Measurements from ENCODE around the gene KCNT1.

The KCNT1 gene

DNA sequence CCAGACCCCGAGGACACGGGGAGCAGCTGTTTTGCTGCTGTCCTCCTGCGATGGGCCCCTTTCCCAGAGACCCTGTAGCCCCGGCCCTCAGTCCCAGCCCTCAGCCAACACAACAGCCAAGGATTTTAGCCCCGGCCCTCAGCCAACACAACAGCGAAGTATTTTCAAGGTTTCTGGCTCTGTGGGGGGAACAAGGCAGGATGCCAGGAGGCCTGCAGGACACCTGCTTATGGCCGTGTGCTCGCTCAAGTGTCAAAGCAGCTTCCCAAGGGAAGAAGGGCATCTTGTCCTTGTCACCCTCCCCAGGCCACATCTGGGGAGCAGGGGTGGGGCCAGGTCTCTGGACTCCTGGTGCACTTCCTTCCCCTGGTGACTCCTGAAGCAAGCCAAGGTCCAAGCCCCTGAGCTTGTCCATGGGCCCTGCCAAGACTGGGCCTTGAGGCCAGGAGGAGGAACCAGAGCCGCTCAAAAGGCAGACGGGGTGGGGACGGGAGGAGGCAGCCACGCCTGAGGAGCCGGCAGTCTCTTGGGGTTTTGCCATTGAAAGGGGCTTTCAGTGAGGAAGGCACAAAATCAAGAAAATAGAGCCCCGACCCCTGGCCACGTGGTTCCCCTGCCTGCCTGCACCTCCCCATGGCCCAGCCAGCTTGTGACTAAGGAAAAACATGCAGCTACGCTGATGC is 10.8 kb downstream of the KCNT1 start:
- H3K9me3 ChIP-seq (ENCODE audit: control insufficient read depth, insufficient read depth, low read length) = no peaks in the 10 kb centered on the region

DNA sequence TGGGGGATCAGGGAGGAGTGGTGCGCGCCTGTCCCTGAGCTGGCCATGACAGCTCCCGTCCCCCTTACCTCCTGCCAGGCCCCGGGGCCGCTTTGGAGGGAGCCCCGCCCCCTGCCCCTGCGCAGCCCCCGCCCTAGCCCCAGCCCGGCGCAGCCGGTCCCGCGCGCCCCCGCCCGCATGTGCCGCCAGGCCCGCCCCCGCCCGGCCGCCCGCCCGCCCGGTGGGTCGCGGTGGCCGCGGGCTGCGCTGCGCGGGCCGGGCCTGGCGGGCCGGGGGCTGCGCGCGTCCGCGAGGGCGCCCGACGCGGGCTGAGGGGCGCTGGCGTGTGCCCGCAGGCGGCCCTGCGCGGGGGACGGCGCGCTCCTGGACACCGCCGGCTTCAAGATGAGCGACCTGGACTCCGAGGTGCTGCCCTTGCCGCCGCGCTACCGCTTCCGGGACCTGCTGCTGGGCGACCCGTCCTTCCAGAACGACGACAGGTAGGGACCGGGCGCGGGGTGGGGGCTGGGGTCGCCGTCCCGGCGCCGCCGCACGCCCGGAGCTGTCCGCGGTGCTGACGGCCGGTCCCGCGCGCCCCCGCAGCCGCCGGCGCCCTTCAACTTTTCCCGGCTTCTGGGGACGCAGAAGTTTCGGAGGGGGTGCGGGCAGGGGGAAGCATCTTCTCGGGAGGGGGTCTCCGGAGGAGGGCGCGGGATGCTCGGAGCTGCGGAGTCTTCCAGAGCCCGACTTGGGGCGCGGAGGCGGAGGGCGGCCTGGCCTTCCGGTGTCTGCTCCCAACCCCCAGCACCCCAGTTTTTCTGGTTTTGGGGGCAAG is 12.5 kb downstream of the KCNT1 start:
- Histone ChIP-seq H3F3A (ENCODE audit: control insufficient read depth, insufficient read depth) (no peaks in the 10 kb centered on the region), H3K36me3 (ENCODE audit: control insufficient read depth, low read length) (no peaks in the 10 kb centered on the region), H3K79me2 (ENCODE audit: control insufficient read depth, low read length) (no peaks in the 10 kb centered on the region), H3K27me3 (ENCODE audit: control insufficient read depth, low read length) (peaks cover 3% of the 10 kb centered on the region; the same call in 1 of the 2 replicates), H3K4me2 (ENCODE audit: low read length) (no peak overlapping the region), H3K4me3 (ENCODE audit: low read length) (no peak overlapping the region), H4K20me1 (ENCODE audit: control insufficient read depth, insufficient read depth, low read depth, low read length) (no peaks in the 10 kb centered on the region), H3K27ac (ENCODE audit: low read depth, low read length) (no peak overlapping the region), H3K4me1 (ENCODE audit: control insufficient read depth, low read length) (no peaks in the 10 kb centered on the region), H3K9me3 (ENCODE audit: control insufficient read depth, insufficient read depth, low read length) (no peaks in the 10 kb centered on the region), H3K9me2 (replicated peaks; ENCODE audit: control insufficient read depth, low read length) (no peaks in the 10 kb centered on the region)
- TF ChIP-seq EZH2phosphoT487 (IDR thresholded peaks at IDR 0.05; ENCODE audit: borderline replicate concordance, low read length) = no peak
- TF ChIP-seq, protein P1, sequence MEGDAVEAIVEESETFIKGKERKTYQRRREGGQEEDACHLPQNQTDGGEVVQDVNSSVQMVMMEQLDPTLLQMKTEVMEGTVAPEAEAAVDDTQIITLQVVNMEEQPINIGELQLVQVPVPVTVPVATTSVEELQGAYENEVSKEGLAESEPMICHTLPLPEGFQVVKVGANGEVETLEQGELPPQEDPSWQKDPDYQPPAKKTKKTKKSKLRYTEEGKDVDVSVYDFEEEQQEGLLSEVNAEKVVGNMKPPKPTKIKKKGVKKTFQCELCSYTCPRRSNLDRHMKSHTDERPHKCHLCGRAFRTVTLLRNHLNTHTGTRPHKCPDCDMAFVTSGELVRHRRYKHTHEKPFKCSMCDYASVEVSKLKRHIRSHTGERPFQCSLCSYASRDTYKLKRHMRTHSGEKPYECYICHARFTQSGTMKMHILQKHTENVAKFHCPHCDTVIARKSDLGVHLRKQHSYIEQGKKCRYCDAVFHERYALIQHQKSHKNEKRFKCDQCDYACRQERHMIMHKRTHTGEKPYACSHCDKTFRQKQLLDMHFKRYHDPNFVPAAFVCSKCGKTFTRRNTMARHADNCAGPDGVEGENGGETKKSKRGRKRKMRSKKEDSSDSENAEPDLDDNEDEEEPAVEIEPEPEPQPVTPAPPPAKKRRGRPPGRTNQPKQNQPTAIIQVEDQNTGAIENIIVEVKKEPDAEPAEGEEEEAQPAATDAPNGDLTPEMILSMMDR (IDR thresholded peaks at IDR 0.05; ENCODE audit: low read depth, low read length, poor library complexity, severe bottlenecking) = no peak

More for the DNA sequence above, 10.8 kb downstream of the KCNT1 start:
- Histone ChIP-seq H3K4me2 (ENCODE audit: low read length) (no peak overlapping the region), H3K9me2 (replicated peaks; ENCODE audit: control insufficient read depth, low read length) (no peaks in the 10 kb centered on the region), H3K36me3 (ENCODE audit: control insufficient read depth, low read length) (no peaks in the 10 kb centered on the region), H3K4me1 (ENCODE audit: control insufficient read depth, low read length) (no peaks in the 10 kb centered on the region), H3K27me3 (ENCODE audit: control insufficient read depth, low read length) (peaks cover 3% of the 10 kb centered on the region; the same call in 1 of the 2 replicates), H3K79me2 (ENCODE audit: control insufficient read depth, low read length) (no peaks in the 10 kb centered on the region), H4K20me1 (ENCODE audit: control insufficient read depth, insufficient read depth, low read depth, low read length) (no peaks in the 10 kb centered on the region), H3F3A (ENCODE audit: control insufficient read depth, insufficient read depth) (no peaks in the 10 kb centered on the region), H3K27ac (ENCODE audit: low read depth, low read length) (no peak overlapping the region), H3K4me3 (ENCODE audit: low read length) (no peak overlapping the region)
- no peak for TF ChIP-seq EZH2phosphoT487 (IDR thresholded peaks at IDR 0.05; ENCODE audit: borderline replicate concordance, low read length)
- TF ChIP-seq, protein P1 (IDR thresholded peaks at IDR 0.05; ENCODE audit: low read depth, low read length, poor library complexity, severe bottlenecking) = no peak

DNA sequence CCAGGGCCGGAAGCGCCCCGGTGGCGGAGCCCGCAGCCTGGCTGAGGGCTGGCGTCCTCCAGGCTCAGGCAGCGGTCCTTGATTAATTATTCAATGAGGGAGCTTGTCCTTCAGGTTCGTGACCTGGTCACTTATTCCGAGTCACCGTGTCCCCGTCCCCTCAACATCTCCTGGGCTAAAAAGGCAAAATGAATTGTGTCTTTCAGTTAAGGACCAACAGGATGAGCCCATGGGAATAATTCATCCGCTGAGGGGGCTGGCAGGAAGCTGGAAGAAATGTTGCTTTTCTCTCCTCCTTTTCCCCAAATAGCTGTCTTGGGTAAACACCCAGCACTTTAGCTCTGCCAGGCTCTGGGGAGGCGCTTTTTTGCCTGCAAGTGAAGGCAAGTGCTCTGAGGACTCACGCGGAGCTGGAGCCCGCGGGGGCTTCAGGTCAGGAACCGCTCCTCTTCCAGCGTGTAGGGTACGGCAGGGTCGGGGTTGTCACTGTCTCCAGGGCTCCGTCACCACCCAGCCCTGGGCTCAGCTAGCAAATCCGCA is 13.1 kb downstream of the KCNT1 start:
- no peaks in the 10 kb centered on the region for H4K20me1 ChIP-seq (ENCODE audit: control insufficient read depth, insufficient read depth, low read depth, low read length)
- no peaks in the 10 kb centered on the region for H3K36me3 ChIP-seq (ENCODE audit: control insufficient read depth, low read length)
- H3K27ac ChIP-seq (ENCODE audit: low read depth, low read length) = no peak overlapping the region
- H3K9me2 ChIP-seq (replicated peaks; ENCODE audit: control insufficient read depth, low read length) = no peaks in the 10 kb centered on the region
- H3K27me3 ChIP-seq (ENCODE audit: control insufficient read depth, low read length) = peaks cover 3% of the 10 kb centered on the region; the same call in 1 of the 2 replicates
- H3K4me3 ChIP-seq (ENCODE audit: low read length) = no peak overlapping the region
- H3F3A ChIP-seq (ENCODE audit: control insufficient read depth, insufficient read depth) = no peaks in the 10 kb centered on the region
- no peaks in the 10 kb centered on the region for H3K4me1 ChIP-seq (ENCODE audit: control insufficient read depth, low read length)
- no peaks in the 10 kb centered on the region for H3K79me2 ChIP-seq (ENCODE audit: control insufficient read depth, low read length)
- H3K9me3 ChIP-seq (ENCODE audit: control insufficient read depth, insufficient read depth, low read length) = no peaks in the 10 kb centered on the region
- H3K4me2 ChIP-seq (ENCODE audit: low read length) = no peak overlapping the region
- TF ChIP-seq, protein P1 (IDR thresholded peaks at IDR 0.05; ENCODE audit: low read depth, low read length, poor library complexity, severe bottlenecking) = no peak
- no peak for TF ChIP-seq EZH2phosphoT487 (IDR thresholded peaks at IDR 0.05; ENCODE audit: borderline replicate concordance, low read length)

Data from DOHH2 (cell line).